Measurements from ENCODE around the gene ZBP1.

ZBP1 gene

GRCh38 chr20:57598060-57598459 is 22.2 kb downstream of the ZBP1 start:
- TF ChIP-seq CTCF (conservative IDR thresholded peaks at IDR 0.05; ENCODE audit: control insufficient read depth, insufficient read depth, low read depth, low read length), result no peak
- H3K4me3 ChIP-seq (ENCODE audit: control insufficient read depth, low read depth, low read length), result no peak overlapping the region
- no peak for DNase-seq (ENCODE audit: low read depth)

GRCh38 chr20:57596998-57597939 is 23.0 kb downstream of the ZBP1 start:
- DNase-seq (ENCODE audit: low read depth), result peak; percentile 27
- TF ChIP-seq CTCF (conservative IDR thresholded peaks at IDR 0.05; ENCODE audit: control insufficient read depth, insufficient read depth, low read depth, low read length), result peak; percentile 41
- H3K4me3 ChIP-seq (ENCODE audit: control insufficient read depth, low read depth, low read length), result no peak overlapping the region

GRCh38 chr20:57596358-57596757 is 23.9 kb downstream of the ZBP1 start:
- TF ChIP-seq CTCF (conservative IDR thresholded peaks at IDR 0.05; ENCODE audit: control insufficient read depth, insufficient read depth, low read depth, low read length), result no peak
- DNase-seq (ENCODE audit: low read depth), result no peak
- no peak overlapping the region for H3K4me3 ChIP-seq (ENCODE audit: control insufficient read depth, low read depth, low read length)

GRCh38 chr20:57595041-57596030 is 24.9 kb downstream of the ZBP1 start:
- H3K4me3 ChIP-seq (ENCODE audit: control insufficient read depth, low read depth, low read length), result no peak overlapping the region
- no peak for DNase-seq (ENCODE audit: low read depth)
- no peak for TF ChIP-seq CTCF (conservative IDR thresholded peaks at IDR 0.05; ENCODE audit: control insufficient read depth, insufficient read depth, low read depth, low read length)

- peak; percentile 21 for DNase-seq (ENCODE audit: low read depth)
- no peak overlapping the region for H3K4me3 ChIP-seq (ENCODE audit: control insufficient read depth, low read depth, low read length)
- TF ChIP-seq CTCF (conservative IDR thresholded peaks at IDR 0.05; ENCODE audit: control insufficient read depth, insufficient read depth, low read depth, low read length), result peak; percentile 61
These were observed 25.9 kb downstream of the ZBP1 start for GRCh38 chr20:57594092-57594951.

Measured in fibroblast of mammary gland (primary cell).